NB4 (cell line): ENCODE results near the gene NRXN3.

Source experiments
- POLR2A ChIP-seq: IDR thresholded peaks from 2 replicates; pipeline ENCODE4 v1.6.1; 2011; ENCODE audit warnings: mild to moderate bottlenecking; ENCODE audit not compliant: insufficient read length; ENCODE audit errors: extremely low read depth
- TF ChIP-seq, protein P1 (sequence below): IDR thresholded peaks from one replicate; pipeline ENCODE4 v1.5.1; 2012; ENCODE audit warnings: low read depth, low read length

- TF ChIP-seq, protein P1, sequence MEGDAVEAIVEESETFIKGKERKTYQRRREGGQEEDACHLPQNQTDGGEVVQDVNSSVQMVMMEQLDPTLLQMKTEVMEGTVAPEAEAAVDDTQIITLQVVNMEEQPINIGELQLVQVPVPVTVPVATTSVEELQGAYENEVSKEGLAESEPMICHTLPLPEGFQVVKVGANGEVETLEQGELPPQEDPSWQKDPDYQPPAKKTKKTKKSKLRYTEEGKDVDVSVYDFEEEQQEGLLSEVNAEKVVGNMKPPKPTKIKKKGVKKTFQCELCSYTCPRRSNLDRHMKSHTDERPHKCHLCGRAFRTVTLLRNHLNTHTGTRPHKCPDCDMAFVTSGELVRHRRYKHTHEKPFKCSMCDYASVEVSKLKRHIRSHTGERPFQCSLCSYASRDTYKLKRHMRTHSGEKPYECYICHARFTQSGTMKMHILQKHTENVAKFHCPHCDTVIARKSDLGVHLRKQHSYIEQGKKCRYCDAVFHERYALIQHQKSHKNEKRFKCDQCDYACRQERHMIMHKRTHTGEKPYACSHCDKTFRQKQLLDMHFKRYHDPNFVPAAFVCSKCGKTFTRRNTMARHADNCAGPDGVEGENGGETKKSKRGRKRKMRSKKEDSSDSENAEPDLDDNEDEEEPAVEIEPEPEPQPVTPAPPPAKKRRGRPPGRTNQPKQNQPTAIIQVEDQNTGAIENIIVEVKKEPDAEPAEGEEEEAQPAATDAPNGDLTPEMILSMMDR: no peak
- no peak for TF ChIP-seq POLR2A
These were observed 143.3 kb downstream of the NRXN3 start for GRCh38 chr14:78313499-78313898.
